GM10266 (cell line): ENCODE measurements around the gene NFXL1.

Source experiments
- DNase-seq: peaks from one replicate; pipeline ENCODE4 v3.0.0; 2012; ENCODE audit errors: extremely low spot score
- CTCF ChIP-seq: IDR thresholded peaks from 2 replicates; pipeline ENCODE4 v1.5.1; 2012; ENCODE audit warnings: mild to moderate bottlenecking, low read depth; ENCODE audit not compliant: control insufficient read depth, insufficient read depth; ENCODE audit errors: missing control alignments

The NFXL1 gene

GRCh38 chr4:47835494-47835893 is 78.9 kb downstream of the NFXL1 start:
- no peak for TF ChIP-seq CTCF
- no peak for DNase-seq

DNA sequence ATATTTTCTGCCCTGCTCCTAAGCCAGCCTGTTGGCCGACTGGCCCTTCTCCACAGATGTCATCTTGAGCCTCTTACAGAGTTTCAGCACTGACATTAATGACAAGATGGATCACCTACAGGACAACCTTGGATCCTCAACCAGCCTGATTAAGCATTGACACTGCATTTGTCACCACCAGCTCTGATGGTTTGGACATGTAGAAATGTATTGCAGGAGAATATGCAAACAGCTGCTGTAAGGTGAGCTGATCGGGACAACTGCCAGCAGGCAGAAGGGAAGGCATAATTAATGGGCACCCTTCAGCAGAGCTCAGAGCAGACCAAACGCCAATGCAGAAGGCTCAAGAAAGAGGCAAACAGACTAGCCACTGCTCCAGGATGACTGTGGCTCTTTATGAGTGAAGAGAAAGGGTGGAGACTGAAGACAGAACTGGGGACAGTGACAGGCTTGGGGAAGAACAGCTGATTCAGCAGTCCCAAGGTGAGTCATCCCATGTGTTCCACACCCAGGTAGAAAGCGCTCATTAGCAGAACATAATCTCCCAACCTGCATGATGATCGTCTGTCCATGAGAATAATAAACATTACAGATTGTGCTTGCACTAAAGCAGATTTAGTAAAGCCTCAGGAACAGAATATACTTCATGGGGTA is 83.2 kb downstream of the NFXL1 start:
- no peak for DNase-seq
- no peak for TF ChIP-seq CTCF

- DNase-seq = no peak
- TF ChIP-seq CTCF = no peak
Observed at GRCh38 chr4:47830265-47831025, 83.9 kb downstream of the NFXL1 start.

GRCh38 chr4:47829438-47829837 is 84.9 kb downstream of the NFXL1 start:
- TF ChIP-seq CTCF = no peak
- no peak for DNase-seq

DNA sequence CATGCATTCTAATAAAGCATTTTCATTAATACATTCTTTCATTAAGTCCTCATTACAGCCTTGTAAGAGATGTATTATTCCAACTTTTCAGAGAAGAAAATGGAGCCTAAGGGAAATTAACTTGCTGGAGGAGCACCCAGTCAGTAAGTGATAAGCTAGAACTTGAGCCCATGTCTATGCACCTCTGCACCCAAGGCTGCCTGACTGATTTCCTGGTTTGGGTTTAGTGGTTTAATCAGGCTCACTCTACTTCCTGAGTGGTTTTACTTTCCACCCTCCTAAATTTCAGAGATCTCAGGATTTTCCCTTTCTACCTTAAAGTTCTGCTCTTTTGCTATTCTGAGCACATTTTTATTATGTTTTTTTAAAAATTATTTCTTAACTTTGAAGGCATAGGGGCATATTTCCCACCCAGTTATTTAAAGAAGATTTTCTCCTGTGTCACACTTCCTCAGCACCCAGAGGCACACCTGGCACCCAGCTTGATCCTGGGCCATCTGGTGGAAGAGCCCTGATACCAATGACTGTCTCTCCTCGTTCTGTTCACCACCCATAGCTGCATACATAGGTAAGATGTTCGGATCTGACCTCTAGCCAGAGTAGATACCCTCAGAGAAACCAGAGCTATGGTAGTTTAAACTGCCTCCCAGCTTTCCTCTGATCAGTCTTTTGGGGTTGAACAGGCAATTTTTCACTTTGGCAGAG is 86.9 kb downstream of the NFXL1 start:
- DNase-seq = no peak
- TF ChIP-seq CTCF = no peak

- DNase-seq = no peak
- TF ChIP-seq CTCF = no peak
Observed at GRCh38 chr4:47824840-47825239, 89.5 kb downstream of the NFXL1 start.
